AG20443 (cell line): ENCODE measurements around the gene USP24.
"Not testable (repeated sequence)": the region's sequence is repeated elsewhere in the genome, so short reads cannot be mapped to it uniquely, and the experiment has no call there.

Experiments
- DNase-seq: peaks from one replicate; pipeline ENCODE4 v3.0.0; 2012; ENCODE audit warnings: low spot score, mixed read lengths

Gene USP24

DNA sequence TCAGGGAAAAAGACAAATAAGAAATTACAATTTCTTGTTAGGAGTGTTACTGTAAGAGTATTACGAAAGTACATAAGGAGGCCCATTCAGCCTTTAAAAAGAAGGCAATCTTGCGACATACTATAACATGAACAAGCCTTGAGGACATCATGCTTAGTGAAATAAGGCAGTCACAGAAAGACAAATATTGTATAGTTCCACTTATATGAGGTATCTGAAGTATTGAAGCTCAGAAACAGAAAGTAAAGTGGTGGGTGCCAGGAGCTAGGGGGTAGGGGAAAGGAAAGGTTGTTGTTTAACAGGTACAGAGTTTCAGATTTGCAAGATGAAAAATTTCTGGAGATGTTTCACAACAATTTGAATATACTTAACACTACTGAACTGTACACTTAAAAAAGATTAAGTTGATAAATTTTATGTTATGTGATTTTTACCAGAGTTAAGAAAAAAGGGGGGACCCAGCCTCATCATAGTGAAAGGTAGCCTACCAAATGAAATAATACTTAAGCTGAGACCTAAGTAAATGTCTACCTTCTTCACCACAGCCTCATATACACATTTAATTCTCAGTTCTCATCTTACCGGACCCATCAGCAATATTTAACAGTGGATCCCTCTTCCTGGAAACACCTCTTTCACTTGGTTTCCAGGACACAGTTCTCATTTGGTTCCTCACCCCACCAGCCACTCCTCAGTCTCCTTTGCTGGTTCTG, 19.5 kb downstream of the USP24 start:
- no peak for DNase-seq

DNA sequence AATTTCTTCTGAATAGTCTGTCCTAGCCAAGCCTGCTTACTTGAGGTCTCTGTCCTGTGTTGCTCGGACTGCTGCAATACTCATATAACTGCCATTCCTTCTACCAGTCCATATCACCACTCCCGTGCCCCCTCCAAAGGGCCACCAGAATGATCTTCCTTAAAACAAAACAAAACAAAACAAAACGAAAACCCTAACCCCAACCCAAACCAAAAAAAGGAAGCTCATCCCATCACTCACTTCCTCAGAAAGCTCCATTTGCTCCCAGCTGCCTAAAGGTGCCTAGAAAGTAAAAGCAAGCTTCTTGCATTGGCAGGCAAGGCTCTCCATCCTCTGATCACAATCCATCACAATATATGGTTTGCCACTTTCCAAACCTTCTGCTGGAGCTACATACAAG, 20.3 kb downstream of the USP24 start:
- no peak for DNase-seq

DNA sequence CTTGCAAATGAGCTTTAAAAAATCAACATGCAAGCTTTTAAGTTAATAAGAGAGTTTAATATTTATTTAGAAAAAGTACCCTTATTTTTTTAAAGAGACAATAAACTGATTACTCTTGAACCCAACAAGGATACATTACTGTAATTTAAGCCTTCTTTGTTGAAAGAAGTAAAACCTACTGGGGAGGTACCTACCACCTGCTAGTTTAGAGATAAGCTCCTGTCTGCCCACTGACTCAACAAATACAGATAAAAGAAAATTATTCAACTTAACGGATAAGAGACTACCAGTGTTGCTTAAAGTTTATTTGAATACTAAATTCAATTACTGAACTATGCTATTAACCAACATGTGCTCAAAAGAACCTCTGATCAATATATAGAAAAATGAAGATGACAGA, 23.1 kb downstream of the USP24 start:
- no peak for DNase-seq

DNA sequence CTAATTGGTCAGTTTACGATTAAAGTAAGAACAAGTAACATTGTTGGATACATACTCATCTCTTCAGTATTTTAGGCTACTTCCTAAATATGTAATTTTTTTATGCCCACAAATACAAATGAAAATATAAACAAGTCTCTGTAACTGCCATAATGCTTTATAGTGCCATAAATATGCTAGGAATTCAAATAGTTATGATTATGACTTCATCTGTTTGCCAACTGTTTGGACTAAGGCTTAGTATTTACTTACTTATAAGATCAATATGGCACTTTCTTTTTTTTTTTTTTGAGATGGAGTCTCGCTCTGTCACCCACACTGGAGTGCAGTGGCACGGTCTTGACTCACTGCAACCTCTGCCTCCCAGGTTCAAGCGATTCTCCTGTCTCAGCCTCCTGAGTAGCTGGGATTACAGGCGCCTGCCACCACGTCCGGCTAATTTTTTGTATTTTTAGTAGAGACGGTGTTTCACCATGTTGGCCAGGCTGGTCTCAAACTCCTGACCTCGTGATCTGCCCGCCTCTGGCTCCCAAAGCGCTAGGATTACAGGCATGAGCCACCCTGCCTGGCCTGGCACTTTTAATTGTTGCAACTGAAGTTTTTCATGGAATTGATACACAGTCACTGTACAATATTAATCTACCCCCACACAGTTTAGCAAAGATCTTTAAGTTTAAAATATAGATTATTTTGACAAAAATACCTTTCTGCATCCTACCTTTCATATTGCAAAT, 23.8 kb downstream of the USP24 start:
- DNase-seq = not testable (repeated sequence)

DNA sequence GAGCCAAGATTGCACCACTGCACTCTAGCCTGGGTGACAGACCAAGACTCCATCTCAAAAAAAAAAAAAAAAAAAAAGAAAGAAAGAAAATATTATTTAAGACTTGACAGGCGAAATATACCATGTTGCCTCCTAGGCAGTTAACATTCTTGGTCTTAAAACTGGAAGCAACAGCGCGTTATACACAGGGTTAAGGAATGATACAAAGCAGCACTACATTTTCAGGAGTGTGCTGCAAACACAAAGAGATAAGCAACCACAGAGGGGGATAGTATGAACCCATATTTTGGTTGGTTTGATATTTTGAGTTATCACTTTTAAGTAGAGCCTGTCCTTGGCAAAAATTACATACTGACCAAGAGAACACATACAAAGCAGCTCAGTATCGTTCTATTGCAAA, 25.1 kb downstream of the USP24 start:
- DNase-seq = no peak

DNA sequence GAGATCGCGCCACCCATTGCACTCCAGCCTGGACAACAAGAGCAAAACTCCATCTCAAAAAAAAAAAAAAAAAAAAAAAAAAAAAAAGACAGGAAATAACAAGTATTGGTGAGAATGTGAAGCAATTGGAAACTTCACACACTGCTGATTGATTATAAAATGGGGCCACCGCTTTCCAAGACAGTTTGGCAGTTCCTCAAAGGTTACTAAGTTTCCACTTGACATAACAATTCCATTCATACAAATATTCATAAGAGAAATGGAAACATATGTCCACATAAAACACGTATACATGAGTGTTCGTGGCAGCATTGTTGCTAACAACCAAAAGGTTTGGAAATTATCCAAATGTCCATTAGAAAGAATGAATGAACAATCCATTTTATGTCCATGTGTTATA, 26.3 kb downstream of the USP24 start:
- no peak for DNase-seq

DNA sequence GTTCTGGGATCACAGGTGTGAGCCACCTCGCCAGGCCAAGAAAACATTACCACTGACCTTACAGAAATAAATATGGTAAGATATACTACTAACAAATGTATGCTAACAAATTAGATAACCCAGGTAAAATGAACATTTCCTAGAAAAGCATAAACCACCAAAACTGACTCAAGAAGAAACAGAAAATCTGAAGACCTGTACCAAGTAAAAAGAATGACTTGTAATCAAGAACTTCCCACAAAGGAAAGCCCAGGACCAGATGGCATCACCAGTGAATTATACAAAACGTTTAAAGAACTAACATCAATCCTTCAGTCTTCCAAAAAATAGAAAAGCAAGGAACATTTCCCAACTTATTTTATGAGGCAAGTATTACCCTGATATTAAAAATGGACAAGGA, 29.3 kb downstream of the USP24 start:
- no peak for DNase-seq

DNA sequence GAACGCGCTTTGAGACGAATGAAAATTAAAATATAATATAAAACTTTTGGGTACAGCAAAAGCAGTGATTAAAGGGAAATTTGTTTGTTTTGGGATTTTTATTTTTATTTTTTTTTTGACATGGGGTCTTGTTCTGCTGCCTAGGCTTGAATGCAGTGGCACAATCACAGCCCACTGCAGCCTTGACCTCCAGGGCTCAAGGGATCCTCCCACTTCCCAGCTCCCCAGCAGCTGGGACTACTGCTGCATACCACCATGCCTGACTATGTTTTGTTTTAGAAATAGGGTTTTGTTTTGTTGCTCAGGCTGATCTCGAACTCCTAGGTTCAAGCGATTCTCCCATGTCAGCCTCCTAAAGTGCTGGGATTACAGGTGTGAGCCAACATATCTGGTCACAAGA, 30.3 kb downstream of the USP24 start:
- DNase-seq = no peak

DNA sequence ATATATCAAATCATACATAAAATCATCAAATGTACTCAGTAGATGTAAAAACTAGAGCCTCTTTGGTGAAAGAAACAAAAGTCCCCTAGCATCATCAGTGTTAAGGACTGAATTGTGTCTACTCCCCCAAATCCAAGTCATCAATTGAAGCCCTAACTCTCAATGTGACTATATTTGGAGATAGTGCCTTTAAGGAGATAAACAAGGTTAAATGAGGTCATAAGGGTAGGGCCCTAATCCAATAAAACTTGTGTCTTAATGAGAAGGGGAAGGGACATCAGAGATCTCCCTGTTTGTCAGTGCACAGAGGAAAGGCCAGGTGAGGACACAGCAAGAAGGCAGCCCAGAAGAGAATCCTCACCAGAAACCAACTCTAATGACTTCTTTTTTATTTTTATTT, 33.5 kb downstream of the USP24 start:
- no peak for DNase-seq

DNA sequence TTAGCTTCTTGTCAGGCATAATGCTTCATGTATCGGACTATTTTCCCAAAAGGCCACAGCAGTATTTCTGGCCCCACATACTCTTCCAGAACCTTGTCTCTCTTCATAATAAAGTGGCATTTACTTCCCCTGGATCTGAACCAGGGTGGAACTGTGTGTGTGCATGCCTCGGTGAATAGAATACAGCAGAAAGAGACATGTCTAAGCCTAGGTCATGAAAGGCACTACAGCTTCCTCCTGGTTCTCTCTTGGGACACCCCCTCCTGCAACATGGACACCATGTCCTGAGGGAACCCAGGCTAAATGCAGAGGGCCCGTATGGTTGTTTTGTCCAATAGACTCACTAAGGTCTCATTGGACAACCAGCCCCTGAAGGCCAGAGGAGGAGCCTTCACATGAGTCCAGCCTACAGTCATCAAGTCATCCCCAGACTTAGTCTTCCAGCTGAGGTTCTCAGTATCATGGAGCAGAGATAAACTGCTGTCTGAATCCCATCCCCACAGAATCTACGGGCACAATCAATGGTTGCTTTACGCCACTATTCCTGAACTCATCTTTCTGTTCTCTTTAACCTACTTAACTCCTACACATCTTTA, 35.0 kb downstream of the USP24 start:
- DNase-seq = no peak

DNA sequence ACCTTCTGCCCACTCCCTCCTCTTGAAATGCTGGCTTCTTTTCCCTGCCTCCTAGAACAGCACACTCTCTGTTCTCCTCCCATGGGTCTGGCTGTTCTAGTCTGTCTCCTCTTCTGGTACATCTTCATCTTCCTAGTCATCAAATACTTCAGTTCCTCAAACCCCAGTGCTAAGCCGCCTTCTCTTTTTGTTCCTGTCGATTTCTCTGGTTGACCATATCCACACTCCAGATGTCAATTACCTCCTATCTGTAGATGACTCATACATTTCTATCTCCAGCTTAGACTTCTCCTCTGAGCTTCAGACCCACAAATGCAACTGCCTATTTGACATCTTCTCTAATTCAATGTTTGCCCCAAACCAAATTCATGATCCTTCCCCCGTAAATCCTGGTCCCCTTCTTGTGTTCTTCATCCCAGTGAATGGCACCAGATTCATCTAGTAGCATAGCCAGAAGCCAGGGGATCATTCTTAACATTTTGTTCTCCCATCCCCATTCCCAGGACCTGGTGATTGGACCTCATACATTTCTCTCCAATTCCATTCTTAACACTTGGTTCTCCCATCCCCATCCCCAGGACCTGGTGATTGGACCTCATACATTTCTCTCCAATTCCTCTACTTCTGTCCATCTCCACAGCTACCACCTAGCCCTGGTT, 35.9 kb downstream of the USP24 start:
- no peak for DNase-seq

DNA sequence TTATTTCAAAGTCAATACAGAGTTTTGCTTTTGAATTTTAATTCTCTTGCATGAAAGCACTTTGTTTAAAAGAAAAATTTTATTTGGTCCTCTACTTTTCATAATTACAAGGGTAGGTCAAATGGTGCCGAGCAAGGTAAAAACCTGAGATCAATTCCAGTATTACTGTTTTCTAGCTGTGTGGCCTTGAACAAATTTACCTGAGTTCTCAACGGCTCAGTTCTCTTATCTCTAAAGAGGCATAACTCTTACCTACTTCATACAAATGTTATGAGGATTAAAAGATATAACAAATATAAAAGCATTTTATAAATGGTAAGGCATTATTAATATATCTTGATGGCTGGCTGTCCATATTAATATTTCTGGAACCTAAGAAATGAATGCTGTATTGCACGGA, 42.5 kb downstream of the USP24 start:
- DNase-seq = no peak

DNA sequence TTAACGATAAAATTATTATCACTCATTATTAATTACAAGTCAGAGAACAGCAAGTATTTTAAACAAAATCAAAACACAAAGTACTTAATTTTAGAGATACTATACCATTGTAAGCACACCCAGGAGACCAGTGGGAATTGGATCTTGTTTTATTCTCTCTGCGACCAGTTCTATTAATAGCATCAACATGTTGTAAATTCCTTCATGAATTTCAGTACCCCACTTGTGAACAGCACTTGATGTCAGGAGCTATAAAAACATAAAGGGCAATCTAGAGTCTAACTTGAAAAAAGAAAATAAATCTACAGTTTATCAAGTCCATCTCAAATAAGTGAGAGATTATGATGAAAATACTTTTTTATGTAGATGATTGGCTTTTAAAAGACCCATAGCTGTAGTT, 42.9 kb downstream of the USP24 start:
- no peak for DNase-seq

DNA sequence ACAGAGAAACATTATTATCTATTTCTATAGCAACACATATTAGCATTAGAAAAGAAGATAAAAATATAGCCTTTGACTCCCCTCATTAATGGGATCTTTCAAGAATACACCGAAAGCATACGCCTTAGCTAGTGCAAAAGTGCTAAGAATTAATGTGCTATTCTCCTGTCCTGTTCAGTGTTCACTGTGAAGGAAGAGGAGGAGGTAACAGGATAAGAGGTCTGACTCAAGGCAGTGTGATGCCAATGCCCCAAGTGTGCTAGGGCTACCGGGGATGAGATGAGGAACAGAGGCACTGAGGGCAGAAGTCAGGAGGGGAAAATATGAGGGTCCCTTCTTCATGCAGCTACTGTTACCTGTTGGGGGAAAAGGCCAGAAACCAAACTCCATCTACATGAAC, 43.5 kb downstream of the USP24 start:
- no peak for DNase-seq

DNA sequence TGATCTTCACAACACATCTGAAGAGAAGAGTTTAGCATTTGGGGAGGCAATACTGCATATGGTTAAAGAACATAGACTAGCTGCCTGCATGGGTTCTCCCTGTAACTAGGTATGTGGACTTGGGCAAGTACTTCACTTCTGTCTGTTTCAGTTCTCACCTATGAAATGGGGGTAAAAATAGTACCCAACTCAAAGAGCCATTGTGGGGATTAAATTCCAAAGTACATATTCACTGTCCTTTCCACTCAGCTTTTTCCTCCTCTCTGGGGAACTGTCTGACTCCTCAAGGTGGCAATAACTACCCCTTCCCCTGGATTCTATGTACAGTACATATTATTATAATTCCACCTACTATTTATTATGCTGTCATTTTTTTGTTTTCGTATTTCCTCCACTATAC, 44.7 kb downstream of the USP24 start:
- no peak for DNase-seq

DNA sequence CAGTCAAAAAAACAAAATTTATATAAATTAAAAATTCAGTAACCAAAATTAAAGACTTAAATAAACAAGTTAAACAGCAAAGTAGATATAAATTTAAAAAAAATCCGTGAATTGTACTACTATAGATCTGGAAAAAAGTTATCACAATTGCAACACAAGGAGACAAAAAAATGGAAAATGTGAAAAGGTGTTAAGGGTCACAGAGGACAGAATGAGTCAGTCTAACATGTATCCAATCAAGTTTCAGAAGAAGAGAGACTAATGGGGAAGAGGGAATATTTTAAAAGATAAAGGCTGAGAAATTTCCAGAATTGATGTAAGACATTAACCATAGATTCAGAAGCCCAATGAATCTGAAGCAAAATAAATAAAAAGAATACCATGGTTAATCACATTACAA, 46.0 kb downstream of the USP24 start:
- DNase-seq = no peak

DNA sequence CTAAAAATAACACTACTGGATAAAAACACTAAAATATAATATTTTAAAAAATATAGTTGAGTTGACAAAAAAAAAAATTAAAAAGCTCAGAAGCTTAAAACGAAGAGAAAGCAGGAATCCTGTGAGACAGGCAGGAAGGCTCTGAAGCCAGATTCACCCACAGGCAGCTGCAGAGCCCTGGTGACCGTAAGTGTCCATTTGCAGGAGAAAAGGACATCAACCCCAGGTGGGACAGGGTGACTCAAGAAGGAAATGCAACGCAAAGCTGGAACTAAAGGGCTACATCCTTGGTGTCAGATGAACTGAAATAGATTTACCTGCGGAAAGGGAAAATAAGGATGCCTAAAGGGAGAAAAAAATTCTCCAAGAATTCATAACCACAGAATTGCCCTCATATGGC, 46.8 kb downstream of the USP24 start:
- DNase-seq = no peak

DNA sequence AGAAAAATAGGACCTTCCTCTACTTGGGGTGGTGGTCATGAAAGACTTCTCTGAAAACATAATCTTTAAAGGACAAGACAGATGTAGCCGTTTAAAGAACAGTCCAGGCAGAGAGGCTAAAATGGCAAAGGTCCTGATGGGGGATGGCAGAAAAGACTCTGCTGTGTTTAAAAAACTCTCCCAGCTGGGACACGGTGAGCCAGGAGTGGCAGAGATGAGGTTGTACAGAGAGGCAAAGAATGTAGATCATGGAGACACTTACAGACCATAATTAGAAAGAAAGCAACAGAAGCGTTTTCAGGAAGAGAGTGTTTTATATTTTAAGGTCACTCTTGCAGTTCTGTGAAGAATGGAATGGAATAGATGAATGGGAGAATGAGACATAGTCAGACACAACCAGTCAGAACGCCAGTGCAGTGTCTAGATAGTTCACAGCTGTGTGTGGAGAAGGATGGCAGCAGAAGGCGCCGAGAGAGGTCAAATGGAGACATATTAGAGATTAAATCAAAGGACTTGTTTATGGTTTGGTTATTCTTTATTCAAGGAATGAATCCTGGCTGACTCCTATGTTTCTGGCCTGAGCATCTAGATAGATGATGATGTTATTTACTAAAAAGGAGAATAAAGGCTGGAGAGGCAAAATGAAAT, 47.8 kb downstream of the USP24 start:
- no peak for DNase-seq

DNA sequence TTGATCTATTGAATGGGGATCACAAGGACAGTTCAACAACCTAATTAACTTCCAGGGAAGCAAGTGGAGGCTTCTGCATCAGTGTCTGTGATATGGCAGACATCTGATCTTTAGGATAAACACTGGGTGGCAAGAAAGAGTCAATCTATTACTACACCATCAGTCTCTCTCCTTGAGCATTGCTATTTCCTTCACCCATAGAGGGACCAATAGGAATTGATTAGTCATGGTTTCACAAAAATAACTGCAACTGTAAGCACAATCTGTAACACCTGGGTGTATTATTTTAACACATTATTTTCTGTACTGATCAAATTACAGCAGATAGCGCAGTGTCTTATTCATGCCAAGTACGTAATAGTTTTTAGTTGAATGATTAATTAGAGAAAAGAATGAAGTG, 50.3 kb downstream of the USP24 start:
- DNase-seq = no peak

DNA sequence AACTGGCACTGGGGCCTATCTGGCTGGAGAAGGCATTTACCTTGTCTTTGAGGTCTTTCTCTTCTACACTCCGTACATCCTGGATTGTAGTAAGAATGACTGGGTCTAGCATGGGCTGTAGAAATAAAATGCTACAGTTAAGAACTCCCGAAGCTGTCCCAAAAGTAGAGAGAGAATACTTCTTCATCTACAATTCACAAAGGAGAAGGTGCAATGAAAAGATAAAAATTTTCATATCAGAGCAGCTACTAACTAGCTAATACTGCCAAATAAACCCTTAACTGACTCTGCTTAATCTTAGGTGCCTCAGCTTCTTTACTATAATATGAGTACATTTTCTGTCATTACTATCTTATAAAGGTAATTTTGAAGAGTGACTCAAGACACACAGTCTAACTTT, 55.6 kb downstream of the USP24 start:
- no peak for DNase-seq

DNA sequence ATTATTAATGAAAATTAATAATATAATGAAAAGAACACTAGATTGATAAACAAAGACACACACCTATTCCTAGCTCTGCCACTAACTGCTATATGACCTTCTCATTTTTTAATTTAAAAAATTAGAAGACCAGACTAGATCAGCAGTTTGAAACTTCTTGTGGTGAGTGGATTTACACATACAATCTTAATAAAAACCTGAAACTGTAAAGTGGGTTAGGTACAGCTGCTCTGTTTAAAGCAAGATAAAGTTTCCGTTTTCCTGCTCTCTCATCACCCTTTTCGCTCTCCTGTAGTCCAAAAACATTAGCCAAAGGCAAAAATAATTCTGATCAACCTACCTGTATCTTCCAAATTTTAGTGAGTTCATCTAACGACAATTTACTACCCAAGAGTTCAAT, 58.6 kb downstream of the USP24 start:
- no peak for DNase-seq

DNA sequence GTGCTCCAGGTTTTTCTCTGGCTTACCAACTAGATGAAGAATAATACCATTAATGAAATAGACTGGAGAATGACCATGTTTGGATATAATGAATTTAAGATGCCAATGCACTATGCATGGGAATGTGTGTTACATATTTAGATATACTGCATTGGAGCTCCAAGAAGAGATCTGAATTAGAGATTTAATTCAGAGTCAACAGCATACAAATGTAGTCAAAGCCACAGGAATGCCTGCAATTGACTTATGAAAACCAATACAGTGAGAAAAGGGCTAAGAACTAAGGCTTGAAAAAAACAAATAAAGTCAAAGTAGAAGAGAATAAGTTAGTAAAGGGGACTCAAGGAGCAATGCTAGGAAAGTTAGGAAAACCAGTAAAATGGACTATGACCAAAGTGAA, 59.1 kb downstream of the USP24 start:
- DNase-seq = no peak

DNA sequence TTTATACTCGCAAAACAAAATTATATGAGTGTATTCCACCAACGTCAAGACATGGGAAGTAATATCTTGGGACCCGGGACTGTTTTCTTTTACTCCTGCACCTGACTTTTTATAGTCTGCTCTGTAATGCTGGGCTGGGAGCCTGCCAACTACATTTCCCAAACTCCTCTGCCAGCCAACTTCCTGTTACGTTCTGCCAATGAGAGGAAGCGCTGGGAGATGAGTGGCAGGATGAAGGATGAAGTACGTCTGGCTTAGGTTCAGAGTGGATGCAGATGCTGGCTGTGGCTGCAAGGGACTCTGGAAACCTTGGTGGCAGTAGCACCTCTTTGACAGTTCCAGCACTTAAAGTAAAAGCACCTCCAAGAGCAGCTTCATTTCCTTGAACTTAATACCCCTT, 59.6 kb downstream of the USP24 start:
- no peak for DNase-seq
